D341Med (cell line): ENCODE results near the gene FAM72D.
"Not testable (repeated sequence)": the region's sequence is repeated elsewhere in the genome, so short reads cannot be mapped to it uniquely, and the experiment has no call there.

Experiments used
- DNase-seq: peaks from one replicate; pipeline ENCODE4 v3.0.0; 2012; ENCODE audit warnings: low spot score

FAM72D gene

DNA sequence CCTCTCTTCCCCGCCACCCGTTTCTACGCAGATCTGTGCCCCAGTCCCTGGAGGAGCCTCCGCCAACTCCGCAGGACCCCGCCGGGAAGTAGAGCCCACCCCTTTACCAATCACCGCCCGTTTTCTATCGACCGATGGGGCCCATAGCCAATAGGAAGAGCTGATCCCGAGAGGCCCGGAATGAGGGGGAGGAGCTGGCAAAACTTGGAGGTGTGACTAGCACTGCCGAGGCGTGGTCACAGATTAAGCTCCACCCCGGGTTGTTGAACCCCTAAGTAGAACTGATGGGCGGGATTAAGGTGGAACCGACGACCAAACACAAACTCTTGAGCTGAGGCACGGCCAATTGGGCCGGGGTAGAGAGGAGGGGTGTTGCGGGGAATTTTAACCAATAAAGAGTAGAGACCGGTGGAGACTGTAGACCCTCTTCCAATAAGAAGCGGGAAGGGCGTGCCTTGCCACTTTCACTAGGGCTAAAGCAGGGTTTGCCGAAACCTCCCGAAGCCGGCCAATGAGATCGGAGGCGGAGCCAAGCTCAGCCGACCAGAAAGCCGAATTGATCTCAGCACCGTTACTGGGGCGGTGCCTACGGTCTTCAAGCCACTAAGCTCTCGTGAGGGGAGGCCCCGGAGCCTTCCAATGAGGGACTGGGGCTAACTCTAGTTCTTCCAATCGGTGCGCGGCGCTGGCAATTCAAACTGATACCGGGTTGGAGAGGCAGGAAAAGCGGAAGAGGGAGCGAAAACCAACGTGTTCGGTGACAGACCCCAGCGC is at the start of gene FAM72D, which contains the start of gene SRGAP2B:
Gene FAM72D, plus strand, starts transcription at position 691 of the 774 bp plus-strand sequence. CDS start 874 bp downstream, outside the sequence.
Gene SRGAP2B, minus strand, starts transcription at position 45 of the 774 bp plus-strand sequence. CDS start 2,427 bp downstream, outside the sequence.
- not testable (repeated sequence) for DNase-seq

DNA sequence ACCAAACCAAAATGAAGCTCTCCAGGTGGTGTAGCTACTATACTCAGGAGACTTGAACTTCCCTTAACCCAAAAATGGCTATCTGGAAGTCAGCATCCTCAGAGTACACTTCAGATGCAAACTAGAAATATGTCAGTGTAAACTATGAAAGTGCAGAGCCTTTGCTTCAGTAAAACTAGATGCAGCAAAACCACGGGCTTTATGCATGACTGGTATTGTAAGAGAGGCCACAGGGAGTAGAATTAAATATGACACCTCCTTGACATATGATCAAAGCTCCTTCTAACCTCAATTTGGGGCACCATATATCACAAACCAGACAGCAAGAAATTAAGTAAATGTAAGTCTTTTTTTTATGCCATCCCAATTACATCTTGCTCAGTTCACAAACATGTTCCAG is 48.2 kb upstream of the FAM72D start:
- not testable (repeated sequence) for DNase-seq

DNA sequence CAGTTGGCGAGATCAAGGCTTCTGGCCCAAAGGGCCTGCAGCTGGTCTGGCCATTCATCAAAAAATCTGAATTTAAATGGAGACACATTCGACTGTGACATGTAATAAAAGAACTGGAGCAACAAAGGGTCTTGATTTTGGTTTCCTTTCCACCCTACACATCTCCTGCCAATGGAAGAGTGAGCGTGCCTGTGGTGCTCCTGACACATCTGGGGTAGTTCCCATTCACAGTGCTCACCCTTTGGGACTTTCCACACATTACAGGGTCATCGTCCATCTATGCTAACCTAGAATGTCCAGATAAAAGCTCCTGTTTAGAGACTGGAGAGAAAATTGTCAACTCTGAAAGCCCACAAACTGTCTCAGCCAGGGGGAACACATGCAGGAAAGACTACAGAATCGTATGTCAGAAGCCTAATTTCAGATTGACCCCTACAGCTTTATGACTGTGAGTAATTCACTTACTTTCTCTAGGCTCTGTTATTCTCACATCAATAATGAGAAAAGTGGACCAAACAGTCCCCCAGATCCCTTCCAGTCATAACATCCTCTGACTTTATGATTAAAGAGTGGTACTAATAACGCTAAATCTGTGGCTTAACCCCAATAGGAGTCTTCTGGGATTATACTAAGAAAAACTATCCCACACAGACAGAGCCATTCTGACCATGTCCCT is 47.5 kb upstream of the FAM72D start:
- DNase-seq: not testable (repeated sequence)

DNA sequence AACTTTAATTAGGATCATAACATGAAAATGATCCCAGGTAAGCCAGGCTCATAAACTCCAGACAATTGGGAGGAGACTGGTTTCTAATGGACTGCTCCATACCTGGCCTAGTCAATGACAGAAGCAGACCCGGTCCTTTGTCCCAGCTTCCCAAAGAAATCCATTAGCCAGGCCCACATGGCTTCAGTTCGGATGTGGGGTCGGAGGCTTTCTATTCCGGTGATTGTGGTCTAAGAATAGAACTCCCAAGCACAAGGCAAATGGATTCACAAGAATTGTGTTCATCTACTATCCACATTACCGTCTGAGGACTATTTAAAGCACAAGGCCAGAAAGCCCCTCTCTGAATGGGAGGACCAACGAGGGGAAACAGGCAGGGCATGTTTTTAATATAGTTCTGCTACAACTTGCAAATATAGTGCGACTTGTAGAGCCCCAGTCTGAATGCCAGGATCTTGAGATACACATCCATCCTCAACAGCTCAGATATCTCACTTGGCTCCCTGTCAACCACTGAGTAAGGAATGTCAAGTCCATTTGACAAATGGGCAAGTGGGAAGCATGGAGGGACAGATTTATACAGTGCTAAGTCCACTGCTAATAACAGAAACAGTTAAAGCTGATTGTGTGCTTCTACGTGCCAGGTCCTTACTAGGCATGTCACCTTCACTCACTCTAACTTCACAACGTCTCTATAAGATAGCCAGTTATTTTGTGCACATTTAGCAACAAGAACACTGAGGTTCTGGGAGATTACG is 43.6 kb upstream of the FAM72D start:
- not testable (repeated sequence) for DNase-seq

DNA sequence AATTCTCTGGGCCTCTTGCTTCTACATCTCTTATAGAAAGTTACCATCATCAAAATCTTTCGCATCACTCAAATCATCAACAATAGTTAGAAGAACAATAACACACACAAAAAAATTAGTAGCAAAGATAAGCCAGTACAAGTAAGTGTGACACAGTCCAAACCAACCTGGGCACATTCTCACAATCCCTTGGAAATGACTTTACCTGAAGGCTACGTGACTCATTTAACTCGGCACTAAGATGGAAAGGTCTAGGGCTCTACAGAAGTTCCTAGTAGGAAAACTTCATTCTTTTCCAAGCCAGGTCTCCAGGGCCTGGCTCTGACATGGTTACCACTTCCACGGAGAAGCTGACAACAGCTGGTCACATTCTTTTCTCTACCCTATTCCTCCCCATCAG is 42.3 kb upstream of the FAM72D start:
- not testable (repeated sequence) for DNase-seq

DNA sequence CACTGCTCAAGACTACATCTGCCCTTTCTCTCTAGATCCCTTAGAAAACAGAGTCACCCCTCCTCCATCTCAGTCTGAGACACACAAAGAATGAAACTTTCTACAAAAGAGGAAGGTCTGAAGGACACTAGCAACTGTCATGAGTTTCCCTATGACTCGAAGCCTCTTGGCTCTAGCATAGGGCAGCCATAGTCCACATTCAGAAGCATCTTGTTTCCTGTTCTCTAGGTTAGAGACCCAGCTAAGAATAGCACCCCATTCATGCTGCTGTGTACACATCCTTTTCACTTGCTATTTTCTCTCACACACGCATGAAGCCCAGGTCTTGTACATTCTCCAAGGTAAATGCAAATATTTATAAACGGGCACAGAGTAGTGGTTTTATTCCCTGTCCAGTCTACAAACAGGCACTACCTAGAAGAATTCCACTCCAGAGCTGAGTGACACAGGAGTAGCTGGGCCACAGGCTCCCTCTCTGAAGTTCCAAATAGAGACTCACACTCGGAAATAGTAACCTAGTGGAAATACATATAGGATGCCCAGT is 40.5 kb upstream of the FAM72D start:
- DNase-seq: not testable (repeated sequence)

DNA sequence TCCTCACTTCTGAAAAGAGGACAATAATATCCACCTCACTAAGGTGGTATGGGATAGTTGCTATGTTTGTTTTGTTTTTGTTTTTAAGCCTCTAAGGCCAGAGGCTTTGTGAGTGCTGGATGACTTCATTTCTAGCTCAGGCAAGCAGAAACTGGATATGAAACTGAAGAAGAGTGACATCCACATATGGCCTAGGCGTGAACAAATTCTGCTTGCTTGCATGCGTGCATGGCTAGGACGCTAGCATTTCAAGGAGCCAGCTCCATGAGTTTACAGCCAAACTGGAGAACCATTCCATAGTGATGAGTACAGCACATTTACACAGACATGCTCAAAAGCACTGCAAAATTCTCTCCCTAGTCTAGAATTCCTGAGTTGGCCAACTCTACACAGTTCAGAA is 37.6 kb upstream of the FAM72D start:
- not testable (repeated sequence) for DNase-seq

DNA sequence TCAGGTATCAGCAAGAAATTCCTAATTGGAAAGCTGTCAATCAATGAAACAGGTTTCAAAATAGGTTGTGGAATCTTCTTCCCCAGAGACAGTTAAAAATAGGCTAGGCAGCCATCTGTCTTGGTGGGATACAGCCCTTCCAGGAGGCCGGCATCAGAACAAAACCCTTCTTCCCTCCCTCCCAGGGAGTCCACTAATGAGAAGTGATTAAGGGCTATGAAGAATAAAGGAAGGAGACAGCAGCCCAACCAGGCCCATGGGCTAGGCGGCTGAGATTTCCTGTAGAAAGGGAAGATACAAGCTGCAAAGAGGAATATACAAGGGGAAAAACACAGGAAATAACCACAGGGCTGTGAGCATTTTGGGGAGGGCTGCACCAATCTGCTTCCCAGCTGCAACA is 32.5 kb upstream of the FAM72D start:
- DNase-seq: not testable (repeated sequence)

DNA sequence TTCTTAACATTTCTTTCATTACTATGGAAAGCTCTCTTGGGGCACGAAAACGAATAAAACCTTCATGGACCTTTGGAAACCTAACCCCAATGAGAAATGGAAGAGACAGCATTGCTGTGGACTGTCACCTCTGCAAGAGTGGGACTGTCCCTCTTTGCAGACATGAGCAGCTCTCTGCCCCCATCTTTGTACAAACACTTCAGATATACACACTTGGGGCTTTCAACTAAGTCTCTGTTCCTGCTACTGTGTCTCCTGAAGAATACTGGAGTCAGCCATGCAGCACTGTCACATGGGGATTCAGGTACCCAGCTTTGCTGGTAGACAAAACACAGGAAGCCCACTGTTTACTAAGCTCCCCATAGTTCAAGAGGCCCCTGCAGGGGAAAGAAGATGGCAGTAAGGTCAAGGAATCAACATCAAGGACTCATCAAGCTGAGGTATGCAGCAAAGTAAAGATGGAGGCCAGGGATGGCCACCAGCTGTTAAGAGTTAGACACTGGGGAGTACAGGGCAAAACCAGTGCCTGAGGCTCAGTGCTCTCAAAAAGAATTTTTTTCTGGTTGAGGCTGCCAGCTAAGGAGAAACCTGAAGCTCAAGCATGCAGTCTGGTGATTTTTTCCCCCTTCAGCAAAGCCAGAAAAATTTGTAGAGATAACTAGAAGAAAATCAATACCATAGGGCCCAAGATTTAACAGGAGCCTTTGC is 31.7 kb upstream of the FAM72D start:
- DNase-seq: not testable (repeated sequence)

DNA sequence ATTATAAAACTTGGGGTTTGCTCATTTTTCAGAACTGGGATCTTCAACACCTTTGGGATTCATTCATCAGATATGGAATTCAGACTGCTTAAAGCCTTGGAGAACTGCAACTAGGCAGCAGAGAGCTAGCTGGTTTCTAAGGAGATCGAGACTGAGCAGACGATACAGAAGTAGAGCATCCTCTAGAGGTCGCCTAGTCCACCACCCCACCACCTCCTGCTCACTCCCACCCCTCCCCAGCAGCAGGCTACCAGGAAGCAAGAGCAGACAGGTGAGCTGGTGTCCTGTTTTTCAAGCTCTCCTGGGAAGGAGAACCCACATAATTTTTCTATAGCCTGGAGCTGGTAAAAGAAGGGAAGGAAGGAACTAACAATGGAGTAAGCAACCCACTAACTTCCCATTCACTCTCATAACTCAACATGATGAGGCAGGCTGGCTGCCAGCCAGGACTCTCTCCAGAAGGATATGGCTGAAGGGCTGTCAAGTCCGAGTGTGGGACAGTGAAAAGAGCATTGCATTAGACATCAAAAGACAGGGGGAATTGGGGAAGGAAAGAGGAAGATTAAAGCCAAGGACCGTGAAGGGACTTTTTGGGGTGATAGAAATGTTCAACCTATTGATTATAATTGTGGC is 30.5 kb upstream of the FAM72D start:
- not testable (repeated sequence) for DNase-seq

DNA sequence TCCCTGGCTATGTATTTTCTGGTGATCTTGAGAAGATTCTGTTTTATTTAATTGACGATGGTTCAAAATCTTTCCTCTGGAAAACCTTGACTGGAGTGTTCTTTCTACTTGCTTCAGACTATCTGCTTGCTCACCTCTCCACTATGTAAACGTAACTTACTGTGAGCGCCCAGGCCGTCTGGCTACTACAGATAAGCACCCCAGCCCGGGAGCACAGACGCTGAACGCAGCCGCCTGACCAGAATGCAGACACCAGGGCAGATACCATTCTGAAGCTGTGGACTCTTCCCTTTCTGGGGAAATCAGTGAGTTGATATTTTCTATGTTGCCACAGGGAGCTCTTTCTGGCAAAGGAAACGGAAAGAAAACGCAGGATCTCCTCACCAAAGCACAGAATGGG is 29.3 kb upstream of the FAM72D start:
- DNase-seq: not testable (repeated sequence)

DNA sequence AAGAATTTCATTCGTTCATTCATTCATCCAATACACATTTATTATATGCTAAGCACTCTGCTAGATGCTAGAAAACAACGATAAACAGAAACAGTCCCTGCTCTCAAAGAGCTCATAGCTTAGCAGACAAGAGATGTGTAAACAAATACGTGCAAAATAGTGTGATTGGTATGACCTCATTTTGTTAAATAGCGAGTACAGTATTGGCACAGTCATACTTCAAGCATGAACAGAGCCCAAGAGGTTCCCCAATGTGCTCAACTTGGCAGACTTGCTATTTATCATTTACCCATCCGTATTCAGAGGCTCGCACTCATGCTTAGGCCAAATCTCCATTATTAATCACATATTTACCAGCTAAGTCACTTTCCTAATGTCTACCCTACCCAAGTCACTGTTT is 24.2 kb upstream of the FAM72D start:
- not testable (repeated sequence) for DNase-seq

DNA sequence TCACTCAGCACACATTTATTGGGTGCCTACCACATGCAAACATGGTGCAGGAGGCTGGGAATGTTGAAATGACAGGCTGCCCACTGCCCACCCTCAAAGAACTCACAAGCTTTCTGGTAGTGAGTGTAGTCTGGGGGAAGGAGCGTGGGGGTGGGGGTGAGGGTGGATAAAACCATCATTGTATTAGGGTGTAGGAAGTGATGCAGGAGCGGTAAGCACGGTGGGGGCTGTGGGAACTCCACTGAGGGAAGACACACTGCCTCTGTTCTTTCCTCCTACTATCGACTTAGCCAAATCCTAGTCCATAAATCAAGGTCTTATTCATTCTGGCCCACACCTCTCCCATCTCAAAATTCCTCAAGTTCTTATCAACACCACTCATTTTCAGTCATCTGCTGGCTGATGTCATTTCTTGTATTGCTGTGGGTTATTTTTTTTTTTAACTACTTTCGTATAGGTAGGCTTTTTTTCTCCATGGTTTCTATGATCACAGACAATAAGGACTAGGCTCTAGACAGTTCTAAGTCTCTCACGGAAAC is 21.7 kb upstream of the FAM72D start:
- not testable (repeated sequence) for DNase-seq

DNA sequence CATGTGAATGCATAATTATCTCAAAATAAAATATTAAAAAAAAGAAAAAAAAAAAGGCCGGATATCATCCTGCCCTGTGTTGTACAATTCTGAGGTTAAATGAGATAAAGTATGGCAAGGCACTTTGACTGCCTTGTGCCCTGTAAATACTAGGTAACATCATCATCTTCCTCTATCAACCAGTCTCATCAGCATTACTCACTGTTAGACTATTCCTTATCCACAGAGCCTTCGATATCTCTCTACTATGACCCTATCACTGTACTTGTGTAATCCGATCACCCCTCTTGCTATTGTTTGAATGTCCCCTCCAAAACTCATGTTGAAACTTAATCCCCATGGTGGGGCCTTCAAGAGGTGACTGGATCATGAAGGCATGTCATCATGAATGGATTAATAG is 18.9 kb upstream of the FAM72D start:
- not testable (repeated sequence) for DNase-seq

DNA sequence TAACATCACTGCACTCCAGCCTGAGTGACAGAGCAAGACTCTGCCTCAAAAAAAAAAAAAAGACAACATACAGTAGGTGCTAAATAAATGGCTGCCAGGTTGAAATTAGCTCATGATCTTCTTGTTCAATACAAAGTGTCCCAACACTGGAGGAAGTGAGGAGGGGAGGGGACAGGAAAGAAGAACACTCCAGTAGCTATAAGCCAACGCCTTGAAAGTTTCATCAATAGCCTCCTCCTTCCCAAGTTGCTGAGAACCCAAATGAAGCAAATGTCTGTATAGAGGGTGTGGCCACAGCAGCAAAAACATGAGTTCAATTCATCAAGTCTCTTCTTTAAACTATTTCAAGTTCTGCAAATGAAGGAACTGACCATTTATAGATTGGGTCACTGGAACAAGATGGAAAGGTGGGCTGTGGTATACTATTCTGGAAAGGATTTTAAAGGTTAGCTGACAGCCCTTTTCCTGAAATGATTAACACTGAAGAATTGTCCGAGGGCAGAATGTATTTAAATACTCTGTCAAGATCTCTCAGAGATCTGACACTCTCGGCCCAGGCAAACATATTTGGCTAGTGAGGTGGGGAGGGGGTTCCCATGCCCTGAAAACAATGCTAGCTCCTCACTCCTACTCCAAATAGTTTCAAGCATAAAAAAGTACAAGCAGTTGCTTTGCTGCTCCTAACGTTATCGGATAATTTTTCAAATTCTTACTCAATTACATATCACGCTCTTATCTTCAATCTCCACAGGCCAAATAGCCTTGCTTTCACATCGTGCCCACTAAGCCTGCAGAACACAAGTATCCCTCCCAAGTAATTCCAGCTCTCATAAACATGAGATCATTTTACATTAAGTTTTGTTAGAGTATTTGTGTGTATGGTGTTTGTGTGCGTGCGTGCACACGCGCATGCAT is 17.6 kb upstream of the FAM72D start:
- DNase-seq: not testable (repeated sequence)

DNA sequence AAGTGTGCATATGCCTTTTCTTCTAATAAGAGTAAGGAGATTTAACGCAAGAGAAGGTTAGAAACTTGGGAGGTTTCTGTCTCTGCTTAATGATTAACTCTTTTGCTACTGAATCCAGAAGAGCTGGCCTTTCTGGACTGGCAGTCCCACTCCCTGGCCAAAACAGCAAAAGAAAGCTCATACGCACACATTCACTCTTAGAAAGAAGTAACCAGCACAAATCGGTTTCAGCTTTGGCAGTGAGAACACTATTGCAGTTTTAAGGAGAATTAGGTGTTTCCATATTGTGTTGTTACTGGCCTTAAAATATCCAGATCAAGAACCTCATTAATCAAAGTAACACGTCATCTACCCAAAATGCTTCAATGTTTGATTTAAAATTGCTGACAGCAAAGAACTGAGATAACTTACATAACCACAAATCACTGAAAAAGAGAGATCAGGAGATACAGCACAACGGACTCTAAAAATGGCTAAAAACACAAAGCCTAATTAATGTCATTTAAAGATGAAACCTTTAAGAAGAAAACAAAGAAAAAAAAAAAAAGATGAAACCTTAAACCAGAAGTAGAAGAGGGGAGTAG is 16.9 kb upstream of the FAM72D start:
- DNase-seq: not testable (repeated sequence)

DNA sequence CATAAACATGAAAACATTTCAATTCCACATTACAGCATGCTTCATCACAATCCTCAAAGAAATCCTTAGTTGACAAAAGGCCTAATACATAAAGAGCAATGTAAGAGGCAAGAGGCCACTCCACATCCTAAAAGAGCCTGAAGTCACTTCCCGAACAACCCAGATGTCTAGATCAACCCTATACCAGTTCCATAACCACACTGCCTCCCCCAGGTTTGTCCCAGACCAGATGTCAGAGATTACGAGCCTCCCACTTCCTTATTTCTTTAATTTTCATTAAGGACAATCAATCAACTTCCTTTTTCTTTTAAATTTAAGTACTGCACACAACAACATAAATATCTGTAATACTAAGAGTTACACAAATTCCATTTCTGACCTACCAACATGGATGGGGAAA is 16.0 kb upstream of the FAM72D start:
- DNase-seq: not testable (repeated sequence)

DNA sequence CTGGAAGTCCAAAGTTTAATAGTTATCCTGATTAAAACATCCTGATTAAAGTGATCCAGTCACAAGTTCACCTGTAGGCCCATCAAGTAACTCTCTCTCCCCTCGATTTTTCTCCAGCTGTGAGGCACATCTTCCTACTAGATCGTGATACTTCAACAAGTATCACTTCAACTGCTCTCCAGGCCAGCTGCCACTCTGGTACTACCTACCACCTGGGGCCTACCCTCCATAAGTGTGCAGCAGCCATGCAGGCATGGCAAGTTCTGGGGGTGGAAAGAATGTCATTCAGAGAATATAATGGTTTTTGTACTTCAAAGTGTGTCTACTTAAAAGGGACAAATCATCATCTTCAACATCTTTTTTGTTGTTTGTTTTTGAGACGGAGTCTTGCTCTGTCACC is 15.6 kb upstream of the FAM72D start:
- DNase-seq: not testable (repeated sequence)
